CD1c-positive myeloid dendritic cell (primary cell): ENCODE results near the gene RHOA.
"Not testable (repeated sequence)": the region's sequence is repeated elsewhere in the genome, so short reads cannot be mapped to it uniquely, and the experiment has no call there.

Experiments used
- DNase-seq: peaks from one replicate; pipeline ENCODE4 v3.0.0-alpha.2; 2016; ENCODE audit errors: extremely low spot score

The RHOA gene

GRCh38 chr3:49362561-49362960, 49.2 kb downstream of the RHOA start:
- DNase-seq, result no peak

- no peak for DNase-seq
Measured at GRCh38 chr3:49359623-49360022, 52.2 kb downstream of the RHOA start.

GRCh38 chr3:49358884-49359225, 52.9 kb downstream of the RHOA start:
- DNase-seq, result peak; percentile 65

GRCh38 chr3:49358217-49358883, 53.4 kb downstream of the RHOA start, which contains the start of gene GPX1:
Gene GPX1, minus strand, starts transcription at chr3:49358353. Its CDS starts 75 bp downstream, at chr3:49358278.
- peak; percentile 95 for DNase-seq

GRCh38 chr3:49357443-49358216, 54.1 kb downstream of the RHOA start:
- DNase-seq, result peak; percentile 78

GRCh38 chr3:49357095-49357442, 54.7 kb downstream of the RHOA start:
- DNase-seq, result not testable (repeated sequence)

- DNase-seq, result no peak
Measured at GRCh38 chr3:49352890-49353421, 58.8 kb downstream of the RHOA start.

- peak; percentile 92 for DNase-seq
Measured at GRCh38 chr3:49352281-49352680, 59.5 kb downstream of the RHOA start.

GRCh38 chr3:49351521-49352011, 60.2 kb downstream of the RHOA start:
- DNase-seq, result peak; percentile 89

GRCh38 chr3:49349348-49350114, 62.2 kb downstream of the RHOA start:
- DNase-seq, result peak; percentile 53

GRCh38 chr3:49348361-49348760, 63.4 kb downstream of the RHOA start:
- not testable (repeated sequence) for DNase-seq

- DNase-seq, result peak; percentile 61
Measured at GRCh38 chr3:49346797-49347251, 65.0 kb downstream of the RHOA start.

GRCh38 chr3:49343163-49343562, 68.6 kb downstream of the RHOA start:
- DNase-seq, result peak; percentile 72

GRCh38 chr3:49341996-49342395, 69.8 kb downstream of the RHOA start:
- peak; percentile 69 for DNase-seq

GRCh38 chr3:49339941-49340800, 71.6 kb downstream of the RHOA start, which contains the start of gene USP4:
Gene USP4, minus strand, starts transcription at chr3:49340053. Its CDS starts 29 bp downstream, at chr3:49340024.
- peak; percentile 96 for DNase-seq

GRCh38 chr3:49339581-49339940, 72.2 kb downstream of the RHOA start:
- DNase-seq, result no peak

- DNase-seq, result no peak
Measured at GRCh38 chr3:49333916-49334633, 77.7 kb downstream of the RHOA start.

- DNase-seq, result peak; percentile 56
Measured at GRCh38 chr3:49333091-49333490, 78.7 kb downstream of the RHOA start.

- no peak for DNase-seq
Measured at GRCh38 chr3:49329186-49329585, 82.6 kb downstream of the RHOA start.

GRCh38 chr3:49328350-49328749, 83.4 kb downstream of the RHOA start:
- DNase-seq, result not testable (repeated sequence)
